ENCODE results near the gene MAMLD1. TPM values are rescaled to one million over a fixed set of nuclear protein-coding genes. Genes with fewer than 3 reads are reported as not detected.
"Not testable (repeated sequence)": the region's sequence is repeated elsewhere in the genome, so short reads cannot be mapped to it uniquely, and the experiment has no call there.

The MAMLD1 gene
- total RNA-seq, 2 donors from 2014 or later: 1.9 to 2.1 TPM

DNA sequence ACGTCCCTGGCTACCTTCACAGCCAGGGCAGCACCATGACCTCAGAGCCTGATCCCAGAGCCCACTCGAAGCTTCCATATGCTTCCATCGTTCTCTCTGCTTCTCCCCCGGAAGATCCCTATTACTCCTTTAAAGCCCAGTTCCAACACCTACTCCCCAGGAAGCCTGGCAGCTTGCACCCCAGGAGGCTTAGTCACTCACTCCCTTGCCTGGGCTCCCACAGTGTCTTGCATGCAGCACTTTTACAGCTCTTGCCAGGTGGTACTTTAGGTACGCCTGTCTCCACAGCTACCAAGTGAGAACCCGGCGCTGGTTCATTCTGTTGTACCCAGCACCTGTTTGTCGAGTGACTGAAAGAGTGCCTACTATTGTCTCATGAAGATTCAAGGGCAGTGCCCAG, 24.5 kb upstream of the MAMLD1 start:
- no peaks in the 10 kb centered on the region for H3K9me3 Mint-ChIP-seq
- H3K4me1 Mint-ChIP-seq: no peaks in the 10 kb centered on the region
- no peaks in the 10 kb centered on the region for H3K27me3 Mint-ChIP-seq
- H3K4me3 Mint-ChIP-seq: no peak overlapping the region
- H3K36me3 Mint-ChIP-seq (ENCODE audit: low read depth): no peaks in the 10 kb centered on the region
- no peak overlapping the region for H3K27ac Mint-ChIP-seq
- ATAC-seq (replicated peaks): no peak

DNA sequence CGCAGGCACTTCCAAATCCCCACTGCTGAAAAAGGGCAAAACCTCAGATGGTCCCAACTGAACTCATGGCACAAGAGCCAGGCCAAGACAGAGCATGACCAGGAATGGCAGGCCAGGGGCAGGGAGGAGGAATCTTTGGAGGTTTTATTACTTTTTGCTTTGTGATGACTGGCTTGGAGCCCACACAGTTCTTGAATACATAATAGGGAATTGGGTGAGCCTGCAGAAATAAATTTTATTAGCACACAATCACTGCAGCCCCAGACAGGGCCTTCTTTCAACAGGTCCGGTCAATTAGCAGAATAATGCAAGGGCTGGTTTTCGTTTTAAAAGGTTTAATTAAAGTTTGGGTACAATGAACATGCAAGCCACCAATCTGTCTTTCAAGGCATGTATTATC, 23.4 kb upstream of the MAMLD1 start:
- Mint-ChIP-seq H3K27me3 (no peaks in the 10 kb centered on the region), H3K9me3 (no peaks in the 10 kb centered on the region), H3K4me3 (no peak overlapping the region), H3K27ac (no peak overlapping the region), H3K36me3 (ENCODE audit: low read depth) (no peaks in the 10 kb centered on the region), H3K4me1 (no peaks in the 10 kb centered on the region)
- no peak for ATAC-seq (replicated peaks)

DNA sequence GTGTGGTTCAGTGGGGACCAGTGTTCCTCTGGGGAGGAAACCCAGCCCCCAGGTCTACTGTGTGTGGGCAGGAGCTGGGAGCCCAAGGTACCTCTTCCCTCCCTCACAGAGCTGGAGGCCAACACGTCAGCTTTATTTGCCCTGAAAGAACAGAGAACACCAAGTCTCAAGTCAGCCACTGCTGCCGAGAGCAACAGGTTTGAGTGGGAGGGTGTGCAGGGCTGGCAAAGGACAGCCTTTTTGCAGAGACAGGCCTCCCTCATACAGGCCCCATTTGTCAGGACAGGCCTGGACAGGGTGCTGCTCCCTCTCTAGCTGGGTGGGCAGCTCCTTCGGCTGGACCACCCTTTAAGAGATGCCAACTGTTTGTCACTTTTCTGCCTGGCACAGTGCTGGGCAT, 22.8 kb upstream of the MAMLD1 start:
- H3K4me1 Mint-ChIP-seq; H3K4me3 Mint-ChIP-seq; H3K27me3 Mint-ChIP-seq; H3K36me3 Mint-ChIP-seq (ENCODE audit: low read depth); H3K9me3 Mint-ChIP-seq; H3K27ac Mint-ChIP-seq; ATAC-seq (replicated peaks): not testable (repeated sequence)

DNA sequence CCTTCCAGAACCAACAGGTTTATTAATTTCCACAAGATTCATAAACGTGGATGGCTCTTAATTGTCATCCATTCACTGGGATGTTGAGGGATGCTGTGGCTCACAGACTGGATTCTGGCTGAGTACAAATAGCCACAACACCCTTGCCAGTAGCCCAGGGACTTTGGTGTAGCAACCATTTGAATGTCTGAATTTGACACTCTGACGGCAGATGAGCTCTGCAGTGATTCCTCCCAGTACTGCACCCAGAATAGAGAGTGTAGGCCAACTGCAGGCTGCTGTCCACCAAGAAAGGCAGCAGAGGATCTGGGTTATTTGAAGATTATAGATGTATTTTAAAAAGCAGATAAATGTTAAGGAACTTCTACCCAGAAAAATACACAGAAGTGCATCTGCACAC, 15.6 kb upstream of the MAMLD1 start:
- no peak for ATAC-seq (replicated peaks)

DNA sequence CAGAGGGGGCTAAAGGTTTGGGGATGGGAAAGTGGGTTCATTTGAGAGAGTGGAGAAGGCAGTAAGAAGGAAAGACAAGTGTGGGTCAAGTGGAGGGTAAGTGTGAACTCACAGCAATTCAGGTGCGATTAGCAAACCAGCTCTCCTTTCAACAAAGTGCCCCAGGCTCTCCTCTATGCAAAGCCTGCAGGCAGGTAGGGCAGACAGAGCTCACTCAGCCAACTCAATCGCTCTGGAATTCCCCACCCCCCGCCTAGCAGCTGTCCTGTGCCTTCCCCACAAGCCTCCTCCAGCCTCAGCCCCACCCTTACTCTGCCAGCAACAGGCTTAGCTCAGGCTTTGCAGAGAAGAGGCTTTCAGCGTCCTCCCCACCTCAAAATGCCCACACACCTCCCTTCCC, 14.8 kb upstream of the MAMLD1 start:
- no peaks in the 10 kb centered on the region for H3K36me3 Mint-ChIP-seq (ENCODE audit: low read depth)
- H3K27me3 Mint-ChIP-seq: peaks cover 3% of the 10 kb centered on the region
- H3K4me1 Mint-ChIP-seq: no peaks in the 10 kb centered on the region
- no peak for ATAC-seq (replicated peaks)
- no peak overlapping the region for H3K4me3 Mint-ChIP-seq
- no peaks in the 10 kb centered on the region for H3K9me3 Mint-ChIP-seq
- H3K27ac Mint-ChIP-seq: no peak overlapping the region

More for the DNA sequence above, 15.6 kb upstream of the MAMLD1 start:
- peaks cover 3% of the 10 kb centered on the region for H3K27me3 Mint-ChIP-seq
- H3K36me3 Mint-ChIP-seq (ENCODE audit: low read depth): no peaks in the 10 kb centered on the region
- H3K9me3 Mint-ChIP-seq: no peaks in the 10 kb centered on the region
- H3K4me3 Mint-ChIP-seq: no peak overlapping the region
- no peaks in the 10 kb centered on the region for H3K4me1 Mint-ChIP-seq
- no peak overlapping the region for H3K27ac Mint-ChIP-seq

DNA sequence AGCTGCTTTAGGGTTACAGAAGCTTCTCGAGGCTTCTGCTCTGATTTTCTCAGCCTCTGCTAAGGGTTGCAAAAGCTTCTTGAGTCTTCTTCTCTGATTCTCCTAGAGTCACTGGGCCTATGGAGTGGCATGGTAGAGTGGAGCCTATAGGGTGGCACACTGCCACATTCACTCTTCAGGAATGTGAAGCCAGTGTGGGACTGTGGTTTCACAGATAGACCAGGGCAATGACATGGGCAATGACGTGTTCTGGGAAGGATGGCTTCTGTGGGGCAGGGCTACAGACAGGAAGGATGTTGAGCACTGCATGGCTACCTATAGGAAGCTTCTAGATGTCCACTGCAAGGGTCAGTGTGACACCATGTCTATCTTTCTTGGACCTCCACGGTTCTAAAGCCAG, 11.0 kb upstream of the MAMLD1 start:
- H3K9me3 Mint-ChIP-seq: no peaks in the 10 kb centered on the region
- ATAC-seq (replicated peaks): no peak
- H3K36me3 Mint-ChIP-seq (ENCODE audit: low read depth): no peaks in the 10 kb centered on the region
- no peaks in the 10 kb centered on the region for H3K4me1 Mint-ChIP-seq
- H3K27ac Mint-ChIP-seq: no peak overlapping the region
- H3K27me3 Mint-ChIP-seq: peaks cover 3% of the 10 kb centered on the region
- H3K4me3 Mint-ChIP-seq: no peak overlapping the region

DNA sequence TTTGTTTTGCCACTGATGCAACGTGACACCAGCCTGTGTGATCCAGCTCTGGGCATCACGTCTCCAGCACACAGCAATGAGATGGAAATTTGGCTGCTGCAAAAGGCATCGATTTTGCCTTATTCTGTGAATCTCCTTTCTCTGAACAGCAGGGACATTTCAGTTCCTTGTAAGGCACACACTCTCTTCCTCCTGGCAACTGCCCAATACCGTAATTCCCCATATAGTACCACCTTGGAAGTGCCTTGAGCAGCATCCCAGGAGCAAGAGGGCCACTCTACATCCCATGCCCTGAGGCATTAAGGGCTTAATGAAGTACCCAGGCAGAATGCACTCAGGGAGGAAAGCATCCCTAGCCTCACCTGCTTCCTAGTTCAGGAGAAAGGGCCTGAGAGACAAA, 10.5 kb upstream of the MAMLD1 start:
- Mint-ChIP-seq H3K4me3 (no peak overlapping the region), H3K36me3 (ENCODE audit: low read depth) (no peaks in the 10 kb centered on the region), H3K9me3 (no peaks in the 10 kb centered on the region), H3K27ac (no peak overlapping the region), H3K4me1 (no peaks in the 10 kb centered on the region), H3K27me3 (peaks cover 3% of the 10 kb centered on the region)
- no peak for ATAC-seq (replicated peaks)

DNA sequence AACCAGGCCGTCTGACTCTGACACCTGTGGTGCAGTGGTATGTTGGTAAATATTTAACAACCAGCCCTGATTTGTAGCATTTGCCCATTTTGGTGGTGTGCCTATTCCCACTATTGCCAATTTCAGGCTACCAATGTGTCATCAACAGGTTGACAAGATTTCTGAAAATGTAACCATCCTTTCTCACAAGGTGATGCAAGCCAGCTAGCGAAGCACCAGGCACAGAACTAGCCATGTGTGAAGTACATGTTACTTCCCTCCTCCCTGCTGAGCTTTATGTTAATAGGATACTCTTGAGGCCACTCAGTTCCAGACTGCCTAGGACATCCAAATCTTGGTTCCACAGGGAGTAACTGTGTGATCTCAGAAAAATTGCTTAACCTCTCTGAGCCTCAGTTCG, 7.2 kb upstream of the MAMLD1 start:
- Mint-ChIP-seq H3K4me1 (no peaks in the 10 kb centered on the region), H3K9me3 (no peaks in the 10 kb centered on the region)

DNA sequence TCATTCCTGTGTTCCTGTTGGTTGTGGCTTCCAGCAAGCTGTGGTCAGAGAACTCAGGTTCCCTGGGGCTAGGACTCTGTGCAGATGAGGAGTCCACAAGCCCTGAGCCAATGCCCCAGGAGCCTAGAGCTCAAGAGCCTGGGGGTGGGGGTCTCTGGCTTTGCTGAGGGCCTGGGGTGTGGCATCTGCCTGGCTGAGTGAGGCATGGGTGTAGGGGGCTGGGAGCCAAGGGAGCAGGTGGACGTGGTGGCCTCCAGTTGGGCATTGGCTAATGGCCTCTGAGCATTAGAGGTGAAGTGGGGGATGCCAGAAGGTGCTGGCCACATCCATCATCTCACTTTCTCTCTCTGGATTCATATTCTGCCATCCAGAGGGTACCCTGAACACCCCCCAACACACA, 5.3 kb upstream of the MAMLD1 start:
- no peaks in the 10 kb centered on the region for H3K9me3 Mint-ChIP-seq
- no peak for ATAC-seq (replicated peaks)
- H3K4me1 Mint-ChIP-seq: no peaks in the 10 kb centered on the region
- no peaks in the 10 kb centered on the region for H3K27me3 Mint-ChIP-seq
- H3K4me3 Mint-ChIP-seq: no peak overlapping the region
- H3K27ac Mint-ChIP-seq: no peak overlapping the region
- H3K36me3 Mint-ChIP-seq (ENCODE audit: low read depth): no peaks in the 10 kb centered on the region

More for the DNA sequence above, 7.2 kb upstream of the MAMLD1 start:
- ATAC-seq (replicated peaks): no peak
- Mint-ChIP-seq H3K27me3 (no peaks in the 10 kb centered on the region), H3K36me3 (ENCODE audit: low read depth) (no peaks in the 10 kb centered on the region), H3K27ac (no peak overlapping the region), H3K4me3 (no peak overlapping the region)

DNA sequence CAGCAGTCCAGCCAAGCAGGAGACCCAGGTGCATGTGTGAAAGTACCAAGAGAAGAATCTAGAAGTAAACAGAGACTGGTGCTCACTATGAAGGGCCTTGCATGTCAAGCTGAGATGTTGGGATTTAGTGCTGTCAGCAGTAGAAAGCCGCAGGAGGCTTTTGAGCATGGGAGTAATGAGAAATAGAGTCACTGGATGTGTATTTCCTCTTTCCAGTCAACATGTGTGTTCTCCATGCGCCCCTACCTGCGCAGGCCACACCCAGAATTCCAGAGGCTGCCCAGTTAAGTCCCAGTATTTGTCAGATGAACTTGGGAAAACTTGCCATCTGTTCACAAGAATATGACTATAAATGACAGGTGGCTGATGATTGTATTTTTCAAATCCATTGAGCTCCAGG, 4.5 kb upstream of the MAMLD1 start:
- no peaks in the 10 kb centered on the region for H3K4me1 Mint-ChIP-seq
- no peaks in the 10 kb centered on the region for H3K9me3 Mint-ChIP-seq
- no peaks in the 10 kb centered on the region for H3K36me3 Mint-ChIP-seq (ENCODE audit: low read depth)
- H3K4me3 Mint-ChIP-seq: no peak overlapping the region
- no peak overlapping the region for H3K27ac Mint-ChIP-seq
- H3K27me3 Mint-ChIP-seq: no peaks in the 10 kb centered on the region
- ATAC-seq (replicated peaks): no peak

DNA sequence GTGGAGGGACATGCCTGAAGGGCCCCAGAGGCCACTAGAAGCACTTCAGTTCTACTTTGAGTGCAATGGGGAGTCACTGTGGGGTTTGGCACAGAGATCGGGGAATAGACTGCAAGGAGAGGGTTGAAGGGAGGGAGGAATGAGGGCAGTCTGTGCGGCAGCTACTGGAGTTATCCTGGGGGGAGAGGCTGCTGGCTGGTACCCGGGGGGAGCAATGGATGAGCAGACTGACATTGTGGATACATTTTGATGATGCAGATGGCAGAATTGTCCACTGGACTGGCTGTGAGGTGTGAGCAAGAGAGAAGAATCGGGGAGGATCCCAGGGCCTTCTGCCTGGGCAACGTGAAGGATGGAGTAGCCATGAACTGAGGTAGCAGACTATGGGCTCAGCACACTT, 2.8 kb upstream of the MAMLD1 start:
- Mint-ChIP-seq H3K9me3 (no peaks in the 10 kb centered on the region), H3K4me1 (no peaks in the 10 kb centered on the region), H3K36me3 (ENCODE audit: low read depth) (no peaks in the 10 kb centered on the region), H3K27me3 (no peaks in the 10 kb centered on the region), H3K27ac (no peak overlapping the region), H3K4me3 (peak overlapping the region; percentile 82)
- no peak for ATAC-seq (replicated peaks)

DNA sequence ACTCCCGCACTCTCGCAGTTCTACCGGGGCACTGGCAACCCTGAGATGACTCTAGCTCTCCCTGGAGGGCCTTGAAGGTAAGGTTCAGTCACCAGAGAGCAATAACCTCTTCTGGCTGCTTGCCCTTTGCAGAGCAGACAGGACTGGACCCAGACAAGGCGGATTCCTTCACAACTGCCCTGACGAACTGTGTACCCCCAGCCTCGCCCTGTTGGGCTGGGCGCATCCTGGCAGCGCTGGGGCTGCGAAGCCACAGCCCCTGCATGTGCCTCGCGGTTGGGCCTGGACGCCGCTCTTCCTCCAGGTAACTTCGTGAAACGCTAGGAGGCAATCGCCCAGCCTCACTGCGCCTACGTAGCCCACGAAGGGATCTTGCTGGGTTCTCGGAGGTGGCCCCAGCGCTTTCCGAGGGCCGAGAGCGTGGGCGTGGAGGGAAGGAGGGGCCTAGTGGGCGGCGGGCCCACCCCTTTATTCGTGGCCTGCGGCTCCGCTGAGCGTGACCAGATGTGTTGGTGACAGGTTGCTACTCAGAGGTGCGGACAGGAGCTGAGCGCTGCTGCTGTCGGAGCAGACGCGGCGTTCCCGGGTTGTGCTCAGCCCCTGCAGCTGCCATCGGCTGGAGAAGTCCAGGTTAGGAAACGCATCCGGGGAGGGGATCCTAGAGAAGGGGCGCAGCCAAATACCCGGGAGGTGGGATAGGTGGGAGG, 1.9 kb upstream of the MAMLD1 start:
- H3K27ac Mint-ChIP-seq: no peak overlapping the region
- H3K36me3 Mint-ChIP-seq (ENCODE audit: low read depth): no peaks in the 10 kb centered on the region
- peak; percentile 16 for ATAC-seq (replicated peaks)
- H3K4me1 Mint-ChIP-seq: no peaks in the 10 kb centered on the region
- peak overlapping the region; percentile 82 for H3K4me3 Mint-ChIP-seq
- no peaks in the 10 kb centered on the region for H3K9me3 Mint-ChIP-seq
- no peaks in the 10 kb centered on the region for H3K27me3 Mint-ChIP-seq

DNA sequence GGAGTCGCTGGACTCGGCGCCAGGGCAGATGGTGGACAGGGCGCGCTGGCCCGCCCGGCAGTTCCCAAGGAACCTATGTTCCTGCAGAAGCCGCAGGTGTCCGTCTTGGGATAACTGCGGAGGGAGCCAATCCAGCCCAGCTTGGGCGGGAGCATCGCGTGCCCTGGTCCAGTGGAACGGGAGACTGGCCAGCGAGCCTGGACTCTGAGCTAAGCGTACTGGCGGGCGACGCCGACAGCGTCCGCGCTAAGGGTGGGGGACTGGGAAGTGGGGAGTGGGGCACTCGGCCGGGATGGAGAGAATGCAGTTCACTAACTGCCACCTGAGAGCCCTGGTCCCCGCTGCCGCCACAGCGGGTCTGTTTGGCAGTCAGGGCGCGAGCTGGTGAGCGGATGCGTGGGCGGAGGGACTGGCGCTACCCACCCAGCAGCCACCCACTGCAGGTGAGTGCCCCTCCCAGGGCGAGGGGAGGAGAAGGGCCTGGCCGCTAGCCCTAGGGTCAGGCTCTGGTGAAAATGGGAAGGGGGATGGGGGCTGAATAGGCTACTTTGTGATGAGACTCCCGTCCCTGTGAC, 1.3 kb upstream of the MAMLD1 start:
- H3K27ac Mint-ChIP-seq: peak overlapping the region; percentile 54
- H3K9me3 Mint-ChIP-seq: no peaks in the 10 kb centered on the region
- peak overlapping the region; percentile 82 for H3K4me3 Mint-ChIP-seq
- H3K27me3 Mint-ChIP-seq: no peaks in the 10 kb centered on the region
- no peak for ATAC-seq (replicated peaks)
- no peaks in the 10 kb centered on the region for H3K4me1 Mint-ChIP-seq
- no peaks in the 10 kb centered on the region for H3K36me3 Mint-ChIP-seq (ENCODE audit: low read depth)

DNA sequence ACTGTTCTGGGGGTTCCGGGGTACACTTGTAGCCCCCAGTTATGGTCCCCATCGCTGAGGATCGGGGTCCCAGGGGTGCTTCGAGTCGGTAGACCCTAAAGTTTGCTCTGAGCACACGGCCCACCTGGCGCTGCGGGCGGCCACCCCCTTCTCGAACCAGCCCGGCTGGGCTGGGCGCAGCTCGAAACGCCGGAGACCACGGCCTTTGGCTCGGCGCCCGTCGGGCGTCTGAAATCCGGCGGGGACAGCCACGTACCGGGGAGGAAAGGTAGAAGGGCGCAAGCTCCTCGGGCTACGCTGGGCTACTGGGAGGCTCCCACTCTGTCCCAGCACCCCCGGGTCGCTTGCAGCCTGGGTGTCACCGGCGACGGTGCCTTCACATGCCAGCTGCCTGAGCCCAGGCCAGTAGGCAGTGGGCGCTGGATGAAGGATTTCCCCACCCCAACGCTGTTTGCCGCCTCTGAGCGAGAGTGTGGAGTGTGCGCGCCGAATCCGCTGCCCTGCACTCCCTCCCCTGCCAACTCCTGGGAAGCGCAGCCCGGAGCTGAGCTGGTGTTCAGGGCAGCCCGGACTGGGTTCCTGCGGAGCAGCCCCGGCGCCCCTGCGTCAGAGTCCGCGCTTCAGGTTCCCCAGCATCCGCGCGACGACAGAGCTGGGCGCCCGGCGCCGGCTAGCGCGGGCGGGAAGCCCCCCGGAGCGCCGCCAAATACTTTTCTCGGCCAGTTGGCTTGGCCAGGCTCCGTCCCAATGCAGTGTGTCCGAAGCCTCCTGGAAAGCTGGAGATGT, 637 bp downstream of the MAMLD1 start:
- H3K4me3 Mint-ChIP-seq: peak overlapping the region; percentile 82
- H3K9me3 Mint-ChIP-seq: no peaks in the 10 kb centered on the region
- H3K4me1 Mint-ChIP-seq: no peaks in the 10 kb centered on the region
- no peaks in the 10 kb centered on the region for H3K27me3 Mint-ChIP-seq
- ATAC-seq (replicated peaks): peak; percentile 27
- no peaks in the 10 kb centered on the region for H3K36me3 Mint-ChIP-seq (ENCODE audit: low read depth)
- H3K27ac Mint-ChIP-seq: no peak overlapping the region

All from activated T-helper 17 cell treated with anti-CD3 and anti-CD28 coated beads, Interleukin-2, amount 50 U/mL, for 72 hours (primary cell).